Peyer's patch (tissue), 4 donors: Measurements from ENCODE around the gene RNU6-1. TPM values are rescaled to one million over a fixed set of nuclear protein-coding genes. Genes with fewer than 3 reads are reported as not detected.

Source experiments
- DNase-seq, 3 donors: peaks; one replicate each; pipeline ENCODE4 v3.0.0-alpha.2; 2017 to 2019
- H3K27ac ChIP-seq, 4 donors: fragments of 200-600 bp; sonication (generic); one replicate each; pipeline ENCODE4 v1.5.1; 2016 to 2019
- H3K27me3 ChIP-seq, 2 donors: fragments of 200-600 bp; sonication (generic); one replicate each; pipeline ENCODE4 v1.5.1; 2019
- H3K36me3 ChIP-seq, 3 donors: fragments of 200-600 bp; sonication (generic); one replicate each; pipeline ENCODE4 v1.5.1; 2016 to 2019
- H3K4me1 ChIP-seq, 4 donors: fragments of 200-600 bp; sonication (generic); one replicate each; pipeline ENCODE4 v1.5.1; 2016 to 2019
- H3K4me3 ChIP-seq, 4 donors: fragments of 200-600 bp; sonication (generic); 1 replicate in 3 of 4; 2 replicates in 1 of 4; pipeline ENCODE4 v1.5.1; 2016 to 2019; ENCODE audit warnings: mild to moderate bottlenecking in 1 of 4
- H3K9me3 ChIP-seq, 4 donors: fragments of 200-600 bp; sonication (generic); one replicate each; pipeline ENCODE4 v1.5.1; 2016 to 2019; ENCODE audit warnings: mild to moderate bottlenecking in 1 of 4
- CTCF ChIP-seq, 6 experiments: fragments of 450-650 bp in 4 of 6; fragments of 200-600 bp in 2 of 6; sonication (generic) in 1 of 6; IDR thresholded peaks; one replicate each; pipeline ENCODE4 v1.5.1; 2017 to 2019; ENCODE audit warnings: antibody characterized with exemption in 6 of 6, mild to moderate bottlenecking in 3 of 6, moderate library complexity in 1 of 6
- POLR2A ChIP-seq, 2 donors: fragments of 450-650 bp; IDR thresholded peaks; one replicate each; pipeline ENCODE4 v1.5.1; 2017; ENCODE audit warnings: antibody characterized with exemption in 2 of 2, mild to moderate bottlenecking in 2 of 2, moderate library complexity in 2 of 2
- total RNA-seq, 4 donors: library from RNA; depleted of rRNA; stranded (reverse); fragments of >200 nt; gene quantifications; one replicate each; pipeline ENCODE4 v1.1.0, GENCODE V29; 2016

Gene RNU6-1
- total RNA-seq, 4 donors from 2014 or later, result not detected

GRCh38 chr15:67801926-67802914, 37.6 kb downstream of the RNU6-1 start:
- TF ChIP-seq POLR2A (IDR thresholded peaks at IDR 0.05) (no peak), CTCF (IDR thresholded peaks at IDR 0.05) (no peak)
- Histone ChIP-seq H3K4me1 (no peaks in the 10 kb centered on the region), H3K27ac (no peak overlapping the region), H3K36me3 (no peaks in the 10 kb centered on the region), H3K9me3 (no peaks in the 10 kb centered on the region), H3K27me3 (no peaks in the 10 kb centered on the region), H3K4me3 (no peak overlapping the region)
- no peak for DNase-seq

DNA sequence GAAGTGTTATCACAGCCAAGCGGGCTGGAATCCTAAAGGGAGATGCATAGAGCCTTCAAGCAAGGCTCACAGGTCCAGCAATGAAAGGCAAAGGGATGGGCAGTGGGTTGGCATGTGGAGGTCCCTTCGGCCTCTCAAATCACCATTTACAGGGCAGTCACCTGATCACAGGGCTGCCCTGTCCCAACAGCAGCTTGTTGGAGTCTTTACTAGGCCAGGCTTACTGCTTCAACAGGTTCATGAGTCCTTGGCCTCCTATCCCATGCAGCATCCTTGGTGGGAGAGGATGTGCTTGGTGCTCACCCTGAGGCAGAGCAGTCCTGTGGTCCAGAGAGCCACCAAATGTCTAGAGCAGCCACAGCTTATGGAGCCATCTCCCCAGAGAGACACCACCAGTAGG, 38.7 kb downstream of the RNU6-1 start:
- TF ChIP-seq CTCF (IDR thresholded peaks at IDR 0.05) (no peak), POLR2A (IDR thresholded peaks at IDR 0.05) (no peak)
- no peaks in the 10 kb centered on the region for H3K9me3 ChIP-seq
- no peak overlapping the region for H3K27ac ChIP-seq
- no peak overlapping the region for H3K4me3 ChIP-seq
- no peaks in the 10 kb centered on the region for H3K36me3 ChIP-seq
- no peaks in the 10 kb centered on the region for H3K27me3 ChIP-seq
- H3K4me1 ChIP-seq, result no peaks in the 10 kb centered on the region
- no peak for DNase-seq

- Histone ChIP-seq H3K27ac (no peak overlapping the region), H3K4me3 (no peak overlapping the region), H3K36me3 (no peaks in the 10 kb centered on the region), H3K4me1 (no peaks in the 10 kb centered on the region), H3K9me3 (peaks cover 0 to 3% (median 0%) of the 10 kb centered on the region in 4 donors), H3K27me3 (no peaks in the 10 kb centered on the region)
- TF ChIP-seq CTCF (IDR thresholded peaks at IDR 0.05) (no peak), POLR2A (IDR thresholded peaks at IDR 0.05) (no peak)
- DNase-seq, result no peak
Measured at GRCh38 chr15:67799801-67800205, 40.0 kb downstream of the RNU6-1 start.

DNA sequence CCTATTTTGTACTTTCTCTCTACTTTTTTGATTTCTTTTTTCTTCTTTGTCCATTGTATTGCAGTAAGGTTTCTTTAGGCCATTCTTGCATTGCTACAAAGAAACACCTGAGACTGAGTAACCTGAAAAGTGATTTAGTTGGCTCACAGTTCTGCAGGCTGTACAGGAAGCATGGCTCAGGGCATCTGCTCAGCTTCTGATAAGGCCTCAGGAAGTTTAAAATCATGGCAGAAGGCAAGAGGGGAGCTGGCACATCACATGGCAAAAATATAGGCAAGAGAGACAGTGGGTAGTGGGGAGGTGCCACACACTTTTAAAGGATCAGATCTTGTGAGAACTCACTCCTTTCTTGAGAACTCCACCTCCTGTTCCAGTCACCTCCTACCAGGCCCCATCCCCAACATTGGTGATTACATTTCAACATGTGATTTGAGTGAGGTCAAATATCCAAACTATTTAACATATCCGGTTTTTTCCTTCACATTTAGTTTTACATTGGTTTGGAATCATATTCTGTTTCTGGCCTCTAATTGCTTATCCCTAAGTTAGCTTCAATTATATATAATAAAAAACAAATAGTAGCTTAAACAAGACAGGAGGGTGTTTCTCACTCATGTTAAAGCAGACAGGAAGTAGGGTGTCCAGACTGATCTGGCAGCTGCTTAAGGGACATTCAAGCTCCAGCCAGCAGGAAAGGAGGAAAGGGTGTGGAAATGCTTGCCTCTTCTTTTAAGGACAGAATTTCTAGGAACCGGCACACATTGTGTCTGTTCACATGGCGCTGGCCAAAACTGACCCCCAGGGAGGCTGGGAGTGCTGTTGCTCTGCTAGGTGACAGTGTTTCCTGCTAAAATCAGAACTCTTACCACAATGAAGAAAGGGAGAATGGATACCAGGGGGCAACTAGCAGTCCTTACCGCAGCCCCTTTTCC, 43.4 kb downstream of the RNU6-1 start:
- no peaks in the 10 kb centered on the region for H3K4me1 ChIP-seq
- no peaks in the 10 kb centered on the region for H3K27me3 ChIP-seq
- peaks cover 0 to 3% (median 0%) of the 10 kb centered on the region in 4 donors for H3K9me3 ChIP-seq
- no peak for TF ChIP-seq CTCF (IDR thresholded peaks at IDR 0.05)
- no peak overlapping the region for H3K4me3 ChIP-seq
- DNase-seq, result no peak
- H3K27ac ChIP-seq, result no peak overlapping the region
- no peaks in the 10 kb centered on the region for H3K36me3 ChIP-seq

DNA sequence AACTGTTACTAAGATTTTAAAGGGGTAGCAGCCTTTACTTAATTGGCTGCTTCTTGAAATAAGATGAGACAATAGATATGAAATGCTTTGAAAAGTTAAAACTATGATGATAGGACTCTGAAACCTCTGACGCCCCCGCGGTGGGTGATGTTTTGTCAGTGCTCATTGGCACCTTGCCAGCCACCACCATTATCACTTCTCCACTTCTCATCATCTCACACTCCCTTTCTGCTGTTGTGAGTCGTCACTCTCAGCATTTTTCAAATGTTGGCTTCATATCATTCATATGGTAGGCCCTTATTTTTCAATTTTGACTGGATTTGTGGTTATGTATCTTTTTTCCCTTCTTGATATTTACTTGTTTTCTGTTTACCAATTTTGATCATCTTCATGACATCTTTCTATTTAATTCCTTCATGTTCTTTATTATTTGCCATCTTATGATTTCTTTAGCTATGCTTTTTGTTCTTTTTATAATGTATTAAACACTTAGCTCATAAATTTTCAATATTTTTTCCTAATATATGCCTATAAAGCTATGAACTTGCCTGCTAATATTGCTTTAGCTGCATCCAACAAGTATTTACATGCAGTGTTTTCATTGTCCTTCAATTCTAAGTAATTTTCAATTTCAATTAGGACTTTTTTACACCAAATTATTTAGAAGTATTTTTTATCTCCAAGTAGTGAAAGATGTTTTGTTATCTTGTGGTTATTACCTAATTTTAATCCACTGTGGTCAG, 44.8 kb downstream of the RNU6-1 start:
- Histone ChIP-seq H3K27me3 (no peaks in the 10 kb centered on the region), H3K27ac (no peak overlapping the region), H3K9me3 (peaks cover 0 to 3% (median 0%) of the 10 kb centered on the region in 4 donors), H3K4me1 (no peaks in the 10 kb centered on the region), H3K36me3 (no peaks in the 10 kb centered on the region), H3K4me3 (no peak overlapping the region)
- DNase-seq, result no peak
- TF ChIP-seq CTCF (IDR thresholded peaks at IDR 0.05) (no peak), POLR2A (IDR thresholded peaks at IDR 0.05) (no peak)
